HG03025 (cell line): ENCODE results near the gene IFNA2.
A peak's percentile ranks its signal among the peaks of the same experiment; 100 is the strongest.
"Not testable (repeated sequence)": the region's sequence is repeated elsewhere in the genome, so short reads cannot be mapped to it uniquely, and the experiment has no call there.

Experiments
- ATAC-seq: cut with Tn5 transposase; IDR thresholded peaks from one replicate; pipeline ENCODE4 v1.9.1; 2021; ENCODE audit warnings: mild to moderate bottlenecking, moderate library complexity; ENCODE audit not compliant: unreplicated experiment, low FRiP score

The IFNA2 gene

DNA sequence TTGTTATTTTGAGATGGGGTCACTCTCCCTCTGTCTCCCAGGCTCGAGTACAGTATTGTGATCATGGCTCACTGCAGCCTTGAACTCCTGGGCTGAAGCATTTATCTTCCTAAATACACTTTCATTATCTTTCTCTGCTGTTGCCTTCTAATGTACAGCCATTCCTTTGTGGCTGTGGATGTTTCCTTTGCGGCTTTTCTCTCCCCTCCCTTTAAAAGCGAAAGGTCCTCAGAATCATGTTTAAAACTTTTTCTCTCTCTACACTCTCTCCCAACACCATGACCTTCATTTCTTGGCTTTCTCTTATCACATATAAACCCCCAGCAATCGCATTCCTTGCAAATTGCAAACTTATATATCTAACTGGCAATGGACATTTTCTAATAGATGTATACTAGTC is 1.6 kb downstream of the IFNA2 start:
- no peak for ATAC-seq

GRCh38 chr9:21381448-21382339 is 3.5 kb downstream of the IFNA2 start:
- peak; percentile 99 for ATAC-seq

GRCh38 chr9:21371467-21371866 is 13.7 kb downstream of the IFNA2 start:
- not testable (repeated sequence) for ATAC-seq

- ATAC-seq: no peak
Observed at GRCh38 chr9:21367957-21368356, 17.2 kb downstream of the IFNA2 start, which contains the start of gene IFNA13. TSS of gene IFNA13 (minus strand) at chr9:21368057. CDS start at chr9:21368010, 47 bp downstream.

GRCh38 chr9:21367169-21367568 is 18.0 kb downstream of the IFNA2 start:
- peak; percentile 68 for ATAC-seq

DNA sequence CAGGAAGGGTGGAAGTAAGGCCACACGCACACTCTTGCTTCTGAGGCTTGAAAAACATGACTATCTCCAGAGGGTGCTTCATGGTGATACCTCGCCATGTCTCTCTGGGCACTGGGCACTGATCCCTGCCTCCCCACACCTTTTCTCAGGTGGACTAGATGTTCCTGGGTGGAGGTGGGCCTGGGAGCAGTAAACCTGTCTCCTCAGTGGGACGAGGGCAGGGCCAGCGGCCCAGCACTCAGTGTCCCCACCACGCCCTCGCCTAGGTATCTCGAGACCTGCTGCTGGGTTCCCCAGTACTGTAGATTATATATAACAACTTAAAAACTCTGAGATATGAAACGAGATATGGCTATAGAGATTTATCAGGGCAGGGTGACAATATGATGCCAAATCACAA is 22.9 kb downstream of the IFNA2 start:
- ATAC-seq: no peak

DNA sequence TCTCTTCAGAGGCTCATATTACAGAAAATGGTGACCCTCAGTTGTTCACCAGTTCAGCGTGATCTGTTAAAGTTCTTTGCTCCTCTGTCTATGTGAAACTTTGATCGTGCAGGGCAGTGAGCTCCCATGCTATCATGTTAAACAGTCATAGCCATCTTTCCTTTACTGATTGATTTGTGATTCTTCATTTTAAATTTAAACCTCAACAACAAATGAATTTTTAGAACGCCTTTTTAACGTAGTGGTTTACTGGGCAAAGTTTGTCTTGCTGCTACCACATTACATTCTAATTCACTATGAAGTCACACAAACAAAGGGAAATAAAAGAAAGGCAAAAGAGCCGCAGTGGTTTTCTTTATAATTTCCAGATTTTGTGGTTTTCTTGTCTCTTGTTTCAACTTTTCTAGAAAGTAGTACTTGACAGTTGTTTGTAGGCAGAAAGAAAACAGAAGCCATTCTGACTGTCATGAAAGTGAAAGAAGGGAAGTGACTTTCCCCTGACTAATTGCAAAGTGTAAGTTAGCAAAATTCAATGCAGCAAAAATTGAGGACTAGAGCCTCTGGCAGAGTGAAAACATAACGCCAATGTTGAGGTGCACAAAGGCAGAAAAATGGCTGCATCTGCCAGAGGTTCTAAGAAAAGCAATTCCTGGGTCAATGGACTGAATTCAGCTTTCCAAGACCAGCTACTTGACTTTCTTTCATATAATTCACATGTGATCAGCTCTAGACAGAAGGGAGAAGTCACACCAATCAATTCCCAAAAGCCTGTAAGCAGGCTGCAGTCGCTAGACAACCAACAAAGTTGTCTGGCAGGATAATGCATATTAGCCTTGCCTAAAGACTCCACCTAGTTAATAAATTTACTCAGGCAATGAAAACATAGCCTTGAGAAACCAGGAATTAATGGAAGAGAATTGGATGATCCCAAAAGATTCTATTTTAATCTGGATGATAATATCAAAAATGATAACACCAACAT is 27.4 kb downstream of the IFNA2 start:
- peak; percentile 89 for ATAC-seq

GRCh38 chr9:21350787-21351186 is 34.4 kb downstream of the IFNA2 start, which contains the start of gene IFNA6:
TSS of gene IFNA6 (minus strand) at chr9:21350887. CDS start at chr9:21350887, 0 bp downstream.
- peak; percentile 79 for ATAC-seq

DNA sequence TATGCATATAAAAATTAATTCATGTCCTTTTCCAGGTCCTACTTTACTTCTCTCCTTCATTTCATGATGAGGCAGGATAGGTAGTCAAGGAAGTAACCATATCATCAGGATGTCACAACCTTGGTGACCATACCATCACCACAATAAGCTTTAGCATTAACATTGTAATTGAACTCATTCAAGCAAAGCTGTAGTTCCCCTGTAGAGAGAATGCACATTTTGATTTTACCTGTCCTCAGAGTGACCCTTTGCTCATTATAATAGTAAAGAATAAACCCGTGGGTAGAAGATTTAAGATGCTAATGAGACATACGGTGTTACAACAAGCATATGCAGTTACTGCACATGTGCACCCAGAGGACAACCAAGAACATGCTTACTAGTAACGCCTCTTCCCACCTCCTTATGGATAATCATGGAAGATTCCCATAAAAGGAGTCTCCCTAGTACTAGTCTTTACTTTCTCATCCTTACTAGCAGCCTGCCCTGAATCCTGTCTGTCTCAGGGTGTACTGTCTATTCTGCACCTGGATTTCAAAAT is 36.7 kb downstream of the IFNA2 start:
- ATAC-seq: no peak

GRCh38 chr9:21340735-21341134 is 44.5 kb downstream of the IFNA2 start:
- ATAC-seq: no peak

DNA sequence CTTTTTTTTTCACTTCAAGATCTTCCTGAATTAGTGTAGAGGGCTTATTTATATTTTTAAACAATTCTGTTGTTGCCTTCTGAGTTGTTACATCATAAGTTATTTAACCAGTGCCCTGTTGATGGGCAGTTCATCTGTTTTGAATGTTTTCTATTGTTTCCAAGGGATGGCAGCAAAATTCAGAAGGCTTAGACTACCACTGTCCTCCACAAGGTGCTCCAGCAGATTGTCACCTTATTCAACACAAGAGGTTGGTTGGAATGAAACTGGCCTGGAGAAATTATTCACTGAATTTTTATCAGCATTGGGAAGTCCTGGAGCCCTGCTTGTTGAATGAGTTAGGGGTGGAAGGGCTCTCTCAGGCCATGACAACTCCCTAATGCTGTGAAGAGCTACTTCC is 48.7 kb downstream of the IFNA2 start:
- ATAC-seq: no peak

GRCh38 chr9:21334701-21335632 is 50.2 kb downstream of the IFNA2 start, which contains the start of gene KLHL9:
TSS of gene KLHL9 (minus strand) at chr9:21335404. CDS start at chr9:21334859, 545 bp downstream.
- ATAC-seq: peak; percentile 94
